Lower leg skin (tissue), 3 donors: ENCODE results near the gene HRH1.

Experiments
- CTCF ChIP-seq, 3 donors: fragments of 450-650 bp; IDR thresholded peaks; one replicate each; pipeline ENCODE4 v1.5.1; 2016; ENCODE audit warnings: antibody characterized with exemption in 3 of 3, mild to moderate bottlenecking in 3 of 3, moderate library complexity in 2 of 3
- POLR2A ChIP-seq, 2 donors: fragments of 450-650 bp; IDR thresholded peaks; one replicate each; pipeline ENCODE4 v1.6.1; 2016 to 2017; ENCODE audit warnings: antibody characterized with exemption in 2 of 2, mild to moderate bottlenecking in 1 of 2, moderate library complexity in 1 of 2

- TF ChIP-seq CTCF (IDR thresholded peaks at IDR 0.05), result no peak
- no peak for TF ChIP-seq POLR2A (IDR thresholded peaks at IDR 0.05)
These were observed 14.1 kb downstream of the HRH1 start for GRCh38 chr3:11168406-11168805.
